HG03439 (cell line): ENCODE measurements around the gene C17orf50.

Experiments used
- ATAC-seq: cut with Tn5 transposase; IDR thresholded peaks from one replicate; pipeline ENCODE4 v1.9.1; 2021; ENCODE audit warnings: mild to moderate bottlenecking, moderate library complexity; ENCODE audit not compliant: unreplicated experiment

Gene C17orf50

GRCh38 chr17:35733366-35733765 lies 27.3 kb upstream of the C17orf50 start:
- no peak for ATAC-seq

- no peak for ATAC-seq
These were observed 26.3 kb upstream of the C17orf50 start for GRCh38 chr17:35734396-35734795.

GRCh38 chr17:35735036-35735805 lies 25.5 kb upstream of the C17orf50 start:
- no peak for ATAC-seq

- ATAC-seq, result no peak
These were observed 24.5 kb upstream of the C17orf50 start for GRCh38 chr17:35736236-35736635.

GRCh38 chr17:35738519-35739133 lies 22.1 kb upstream of the C17orf50 start:
- ATAC-seq, result no peak

GRCh38 chr17:35740216-35740615 lies 20.5 kb upstream of the C17orf50 start:
- no peak for ATAC-seq

GRCh38 chr17:35740997-35741931 lies 19.4 kb upstream of the C17orf50 start:
- ATAC-seq, result no peak

GRCh38 chr17:35742496-35742895 lies 18.2 kb upstream of the C17orf50 start:
- ATAC-seq, result no peak

- no peak for ATAC-seq
These were observed 17.7 kb upstream of the C17orf50 start for GRCh38 chr17:35742896-35743477.

- ATAC-seq, result no peak
These were observed 16.9 kb upstream of the C17orf50 start for GRCh38 chr17:35743626-35744328.

- no peak for ATAC-seq
These were observed 15.9 kb upstream of the C17orf50 start for GRCh38 chr17:35744830-35745229.

GRCh38 chr17:35745246-35745645 lies 15.4 kb upstream of the C17orf50 start:
- no peak for ATAC-seq

- ATAC-seq, result no peak
These were observed 14.9 kb upstream of the C17orf50 start for GRCh38 chr17:35745749-35746320.

- ATAC-seq, result no peak
These were observed 13.1 kb upstream of the C17orf50 start for GRCh38 chr17:35747540-35748017.

- ATAC-seq, result no peak
These were observed 12.3 kb upstream of the C17orf50 start for GRCh38 chr17:35748341-35748841.

GRCh38 chr17:35748979-35749378 lies 11.7 kb upstream of the C17orf50 start:
- no peak for ATAC-seq

GRCh38 chr17:35749560-35750412 lies 10.9 kb upstream of the C17orf50 start:
- ATAC-seq, result no peak

GRCh38 chr17:35750526-35751395 lies 9.9 kb upstream of the C17orf50 start:
- ATAC-seq, result no peak
